Right hindlimb (tissue), 1 donor: ENCODE results near the gene GALNT2.

Experiments
- DNase-seq: peaks from one replicate; pipeline ENCODE4 v3.0.0-alpha.2; 2018

The GALNT2 gene

GRCh38 chr1:230097370-230097769, 30.3 kb downstream of the GALNT2 start:
- DNase-seq = no peak

- no peak for DNase-seq
Observed at GRCh38 chr1:230098723-230099122, 31.7 kb downstream of the GALNT2 start.

- DNase-seq = no peak
Observed at GRCh38 chr1:230099465-230099864, 32.4 kb downstream of the GALNT2 start.

GRCh38 chr1:230100932-230101331, 33.9 kb downstream of the GALNT2 start:
- DNase-seq = no peak

GRCh38 chr1:230101556-230101955, 34.5 kb downstream of the GALNT2 start:
- no peak for DNase-seq

GRCh38 chr1:230102046-230102445, 35.0 kb downstream of the GALNT2 start:
- DNase-seq = no peak

- DNase-seq = no peak
Observed at GRCh38 chr1:230102472-230102871, 35.4 kb downstream of the GALNT2 start.

GRCh38 chr1:230103306-230104173, 36.5 kb downstream of the GALNT2 start:
- no peak for DNase-seq

- peak; percentile 88 for DNase-seq
Observed at GRCh38 chr1:230104395-230105244, 37.6 kb downstream of the GALNT2 start.

GRCh38 chr1:230105245-230105753, 38.3 kb downstream of the GALNT2 start:
- DNase-seq = no peak

GRCh38 chr1:230105754-230106625, 39.0 kb downstream of the GALNT2 start:
- DNase-seq = no peak

GRCh38 chr1:230107941-230108340, 40.9 kb downstream of the GALNT2 start:
- no peak for DNase-seq

GRCh38 chr1:230108580-230108979, 41.5 kb downstream of the GALNT2 start:
- no peak for DNase-seq

- DNase-seq = no peak
Observed at GRCh38 chr1:230109066-230109465, 42.0 kb downstream of the GALNT2 start.

GRCh38 chr1:230109895-230110667, 43.0 kb downstream of the GALNT2 start:
- DNase-seq = no peak

- DNase-seq = no peak
Observed at GRCh38 chr1:230110971-230111370, 43.9 kb downstream of the GALNT2 start.

- DNase-seq = peak; percentile 43
Observed at GRCh38 chr1:230112131-230112701, 45.2 kb downstream of the GALNT2 start.

- DNase-seq = no peak
Observed at GRCh38 chr1:230112782-230113181, 45.7 kb downstream of the GALNT2 start.

- DNase-seq = no peak
Observed at GRCh38 chr1:230113235-230113592, 46.2 kb downstream of the GALNT2 start.

GRCh38 chr1:230113593-230114236, 46.7 kb downstream of the GALNT2 start:
- DNase-seq = peak; percentile 38

- DNase-seq = no peak
Observed at GRCh38 chr1:230114237-230114651, 47.2 kb downstream of the GALNT2 start.
